Adipocyte (in vitro differentiated cells): ENCODE data around the gene RLBP1.
A peak's percentile ranks its signal among the peaks of the same experiment; 100 is the strongest.

Experiments used
- DNase-seq: peaks from one replicate; pipeline ENCODE4 v3.0.0-alpha.2; 2015; ENCODE audit warnings: low read depth
- H3K27me3 ChIP-seq: replicated peaks from 2 replicates; pipeline ENCODE4 v1.7.0; 2013; ENCODE audit warnings: mild to moderate bottlenecking, low read length, moderate library complexity; ENCODE audit not compliant: control insufficient read depth, insufficient read depth
- H3K36me3 ChIP-seq: 2 replicates; pipeline ENCODE4 v1.7.0; 2013; ENCODE audit warnings: low read length, mild to moderate bottlenecking, moderate library complexity; ENCODE audit not compliant: control insufficient read depth, insufficient read depth, severe bottlenecking
- H3K4me1 ChIP-seq: 2 replicates; pipeline ENCODE4 v1.7.0; 2013; ENCODE audit warnings: mild to moderate bottlenecking, low read length, moderate library complexity; ENCODE audit not compliant: control insufficient read depth, insufficient read depth
- H3K4me3 ChIP-seq: 2 replicates; pipeline ENCODE4 v1.7.0; 2013; ENCODE audit warnings: mild to moderate bottlenecking, low read length, moderate library complexity
- H3K9ac ChIP-seq: 2 replicates; pipeline ENCODE4 v1.7.0; 2013; ENCODE audit warnings: mild to moderate bottlenecking, low read length, moderate library complexity
- H3K9me3 ChIP-seq: 2 replicates; pipeline ENCODE4 v1.7.0; 2013; ENCODE audit warnings: mild to moderate bottlenecking, low read length, moderate library complexity; ENCODE audit not compliant: control insufficient read depth

RLBP1 gene

GRCh38 chr15:89203705-89204273 lies 17.6 kb downstream of the RLBP1 start:
- no peak for DNase-seq
- no peaks in the 10 kb centered on the region for H3K9me3 ChIP-seq

GRCh38 chr15:89201465-89202005 lies 19.8 kb downstream of the RLBP1 start:
- H3K9me3 ChIP-seq: no peaks in the 10 kb centered on the region
- peaks cover 25% of the 10 kb centered on the region for H3K4me1 ChIP-seq
- H3K36me3 ChIP-seq: peaks cover 17% of the 10 kb centered on the region
- DNase-seq: no peak
- H3K4me3 ChIP-seq: no peak overlapping the region
- no peak overlapping the region for H3K9ac ChIP-seq
- no peaks in the 10 kb centered on the region for H3K27me3 ChIP-seq

More at GRCh38 chr15:89203705-89204273, 17.6 kb downstream of the RLBP1 start:
- no peaks in the 10 kb centered on the region for H3K27me3 ChIP-seq
- H3K4me1 ChIP-seq: peaks cover 9% of the 10 kb centered on the region
- no peak overlapping the region for H3K4me3 ChIP-seq
- H3K9ac ChIP-seq: no peak overlapping the region
- H3K36me3 ChIP-seq: peaks cover 7% of the 10 kb centered on the region

GRCh38 chr15:89200182-89200581 lies 21.2 kb downstream of the RLBP1 start:
- no peak overlapping the region for H3K9ac ChIP-seq
- H3K36me3 ChIP-seq: peaks cover 28% of the 10 kb centered on the region
- DNase-seq: no peak
- no peaks in the 10 kb centered on the region for H3K27me3 ChIP-seq
- peaks cover 25% of the 10 kb centered on the region for H3K4me1 ChIP-seq
- H3K4me3 ChIP-seq: no peak overlapping the region
- no peaks in the 10 kb centered on the region for H3K9me3 ChIP-seq

GRCh38 chr15:89199746-89200145 lies 21.6 kb downstream of the RLBP1 start:
- peaks cover 25% of the 10 kb centered on the region for H3K4me1 ChIP-seq
- H3K9me3 ChIP-seq: no peaks in the 10 kb centered on the region
- H3K9ac ChIP-seq: no peak overlapping the region
- peaks cover 33% of the 10 kb centered on the region for H3K36me3 ChIP-seq
- H3K27me3 ChIP-seq: no peaks in the 10 kb centered on the region
- no peak for DNase-seq
- H3K4me3 ChIP-seq: no peak overlapping the region

GRCh38 chr15:89198934-89199333 lies 22.4 kb downstream of the RLBP1 start:
- Histone ChIP-seq H3K9me3 (no peaks in the 10 kb centered on the region), H3K9ac (no peak overlapping the region), H3K4me3 (no peak overlapping the region), H3K27me3 (no peaks in the 10 kb centered on the region), H3K4me1 (peaks cover 25% of the 10 kb centered on the region), H3K36me3 (peaks cover 41% of the 10 kb centered on the region)
- DNase-seq: peak; percentile 4

- no peak for DNase-seq
- Histone ChIP-seq H3K4me1 (peaks cover 25% of the 10 kb centered on the region), H3K9ac (no peak overlapping the region), H3K36me3 (peaks cover 46% of the 10 kb centered on the region), H3K4me3 (no peak overlapping the region), H3K9me3 (no peaks in the 10 kb centered on the region), H3K27me3 (no peaks in the 10 kb centered on the region)
Observed at GRCh38 chr15:89198196-89198595, 23.2 kb downstream of the RLBP1 start.

- Histone ChIP-seq H3K9ac (no peak overlapping the region), H3K4me1 (peaks cover 25% of the 10 kb centered on the region), H3K36me3 (peaks cover 52% of the 10 kb centered on the region), H3K9me3 (no peaks in the 10 kb centered on the region), H3K27me3 (no peaks in the 10 kb centered on the region), H3K4me3 (no peak overlapping the region)
- no peak for DNase-seq
Observed at GRCh38 chr15:89197503-89197971, 23.8 kb downstream of the RLBP1 start.

GRCh38 chr15:89196994-89197393 lies 24.4 kb downstream of the RLBP1 start:
- no peaks in the 10 kb centered on the region for H3K9me3 ChIP-seq
- H3K9ac ChIP-seq: no peak overlapping the region
- no peak for DNase-seq
- H3K27me3 ChIP-seq: no peaks in the 10 kb centered on the region
- peaks cover 58% of the 10 kb centered on the region for H3K36me3 ChIP-seq
- H3K4me1 ChIP-seq: peaks cover 25% of the 10 kb centered on the region
- H3K4me3 ChIP-seq: no peak overlapping the region

GRCh38 chr15:89196241-89196640 lies 25.1 kb downstream of the RLBP1 start:
- Histone ChIP-seq H3K27me3 (no peaks in the 10 kb centered on the region), H3K9me3 (no peaks in the 10 kb centered on the region), H3K4me3 (no peak overlapping the region), H3K36me3 (peaks cover 64% of the 10 kb centered on the region), H3K9ac (no peak overlapping the region), H3K4me1 (peaks cover 25% of the 10 kb centered on the region)
- no peak for DNase-seq

GRCh38 chr15:89195836-89196235 lies 25.5 kb downstream of the RLBP1 start:
- peaks cover 25% of the 10 kb centered on the region for H3K4me1 ChIP-seq
- H3K4me3 ChIP-seq: no peak overlapping the region
- DNase-seq: no peak
- H3K9me3 ChIP-seq: no peaks in the 10 kb centered on the region
- no peaks in the 10 kb centered on the region for H3K27me3 ChIP-seq
- peaks cover 65% of the 10 kb centered on the region for H3K36me3 ChIP-seq
- H3K9ac ChIP-seq: no peak overlapping the region

GRCh38 chr15:89194608-89195007 lies 26.8 kb downstream of the RLBP1 start:
- peaks cover 24% of the 10 kb centered on the region for H3K4me1 ChIP-seq
- DNase-seq: no peak
- no peaks in the 10 kb centered on the region for H3K27me3 ChIP-seq
- H3K36me3 ChIP-seq: peaks cover 73% of the 10 kb centered on the region
- H3K9ac ChIP-seq: no peak overlapping the region
- H3K4me3 ChIP-seq: no peak overlapping the region
- no peaks in the 10 kb centered on the region for H3K9me3 ChIP-seq

GRCh38 chr15:89192766-89193165 lies 28.6 kb downstream of the RLBP1 start:
- Histone ChIP-seq H3K36me3 (peaks cover 85% of the 10 kb centered on the region), H3K27me3 (no peaks in the 10 kb centered on the region), H3K4me3 (no peak overlapping the region), H3K9ac (no peak overlapping the region), H3K9me3 (no peaks in the 10 kb centered on the region), H3K4me1 (peaks cover 7% of the 10 kb centered on the region)
- DNase-seq: peak; percentile 13
